Right lung (tissue), 5 donors: Measurements from ENCODE around the gene DNAAF5. TPM values are rescaled to one million over a fixed set of nuclear protein-coding genes. Genes with fewer than 3 reads are reported as not detected.

ENCODE experiments used
- DNase-seq, 2 donors: peaks; one replicate each; pipeline ENCODE4 v3.0.0-alpha.2; 2013
- polyA plus RNA-seq, 5 donors: library from polyadenylated mRNA; unstranded; fragments of 120-200 nt; gene quantifications; one replicate each; pipeline versions ENCODE4 v1.2.1 to v1.2.3, GENCODE V29; 2013; ENCODE audit warnings: inconsistent platforms in 1 of 5, low replicate concordance in 1 of 5; ENCODE audit not compliant: insufficient read length in 5 of 5, insufficient read depth in 1 of 5

The DNAAF5 gene
- polyA plus RNA-seq, 5 donors: 21.7 to 27.9 (median 24.6) TPM

DNA sequence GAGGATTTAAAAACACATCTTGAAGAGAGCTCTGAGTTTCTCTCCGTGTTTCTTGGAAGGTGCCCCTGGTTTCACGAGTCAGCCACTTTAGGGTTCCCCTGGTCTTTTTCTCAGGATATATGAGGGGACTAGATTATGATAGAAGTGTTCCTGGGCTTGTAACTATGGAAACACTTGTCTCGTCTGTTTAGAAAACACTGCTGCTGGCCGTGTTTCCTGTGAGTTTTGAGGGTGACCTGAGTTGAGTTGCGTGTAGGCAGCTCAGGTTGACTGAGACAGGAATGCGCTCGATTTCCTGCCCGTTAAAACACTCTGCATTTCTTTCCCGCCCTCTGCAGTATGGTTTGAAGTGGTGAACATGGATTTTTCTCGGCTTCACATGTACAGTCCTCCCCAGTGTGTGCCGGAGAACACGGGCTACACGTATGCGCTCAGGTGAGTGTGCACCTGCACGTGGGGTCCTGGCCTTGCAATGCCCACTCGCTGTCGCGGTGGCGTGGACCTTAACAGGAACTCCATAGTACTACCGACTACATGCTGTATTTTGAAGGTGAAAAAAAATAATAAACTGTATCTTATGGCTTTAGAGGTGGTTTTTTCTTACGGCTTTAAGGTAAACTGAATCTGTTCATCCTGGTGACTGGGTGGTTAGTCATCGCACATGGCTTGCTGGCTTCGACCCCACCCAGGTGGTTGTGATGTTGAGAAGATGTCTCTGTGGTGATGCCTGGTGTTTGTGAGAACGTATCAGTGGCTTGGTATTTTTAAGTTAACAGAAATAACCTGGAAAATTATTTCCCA lies 105.9 kb downstream of the DNAAF5 start, which contains the start of gene SUN1:
Gene SUN1 (plus strand): TSS at position 310 of the 801 bp plus-strand sequence. CDS start 49 bp downstream, at position 359.
- DNase-seq: no peak

DNA sequence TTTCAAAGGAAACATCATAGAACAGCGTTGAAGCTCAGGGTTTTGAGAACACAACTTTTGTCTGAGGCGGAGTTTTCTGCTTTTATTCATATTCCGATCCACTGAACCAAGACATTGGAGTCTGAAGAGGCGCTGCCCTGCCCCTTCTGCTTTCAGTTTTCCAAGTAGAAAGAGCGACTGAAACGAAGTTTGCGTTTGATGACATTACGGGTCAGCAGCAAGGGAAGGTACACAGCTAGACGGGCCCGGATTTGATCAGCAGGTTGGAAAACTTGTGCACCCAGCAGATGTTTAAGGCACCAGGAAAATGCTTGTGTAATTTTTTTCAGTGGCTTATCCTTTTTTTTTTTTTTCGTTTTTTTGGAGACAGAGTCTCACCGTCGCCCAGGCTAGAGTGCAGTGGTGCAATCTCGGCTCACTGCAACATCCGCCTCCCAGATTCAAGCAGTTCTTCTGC lies 106.5 kb downstream of the DNAAF5 start:
- DNase-seq: no peak

GRCh38 chr7:833601-834258 lies 107.2 kb downstream of the DNAAF5 start:
- DNase-seq: no peak

DNA sequence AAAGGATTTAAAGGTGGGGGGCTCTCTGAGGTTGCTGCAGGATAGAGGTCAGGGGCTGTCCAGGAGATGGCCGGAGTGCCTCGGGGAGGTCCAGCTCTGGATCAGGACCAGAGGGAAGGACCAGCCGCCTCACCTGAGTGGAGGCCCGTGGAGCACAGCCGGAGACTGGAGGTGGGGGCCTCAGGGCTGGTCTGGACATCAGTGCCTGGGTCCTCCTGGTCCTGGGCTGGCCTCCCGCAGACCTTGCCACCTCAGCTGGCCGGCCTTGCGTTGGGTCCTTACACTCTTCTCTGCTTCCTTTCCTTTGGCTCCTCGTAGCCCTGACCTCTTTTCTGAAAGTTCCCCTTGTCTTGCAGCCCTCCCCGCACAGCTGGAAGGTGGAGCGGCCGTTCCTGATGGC lies 107.8 kb downstream of the DNAAF5 start:
- no peak for DNase-seq

- DNase-seq: no peak
Observed at GRCh38 chr7:835021-835420, 108.5 kb downstream of the DNAAF5 start.

GRCh38 chr7:835485-836401 lies 109.2 kb downstream of the DNAAF5 start:
- no peak for DNase-seq

Other genes with a start within 250 kb of the DNAAF5 start
- gene PDGFA, start 206.9 kb upstream of the DNAAF5 start, polyA plus RNA-seq: 10 to 100 TPM; 30.4 to 47.4 (median 40.8) TPM
- 10 to 100 TPM; 28.8 to 46.7 (median 34.7) TPM for gene PRKAR1B, start 582 bp downstream of the DNAAF5 start, polyA plus RNA-seq
- 100 to 1,000 TPM; 127 to 183 (median 156) TPM for gene SUN1, start 105.8 kb downstream of the DNAAF5 start, polyA plus RNA-seq
- gene GET4, start 149.9 kb downstream of the DNAAF5 start, polyA plus RNA-seq: 10 to 100 TPM; 20.3 to 40.0 (median 32.1) TPM
- 10 to 100 TPM in 1 of 5 donors, 1 to 10 TPM in 4; 4.5 to 10.6 (median 8.1) TPM for gene ADAP1, start 228.0 kb downstream of the DNAAF5 start, polyA plus RNA-seq
- gene COX19, start 248.8 kb downstream of the DNAAF5 start, polyA plus RNA-seq: 10 to 100 TPM; 12.6 to 17.5 (median 14.7) TPM